22Rv1 (cell line): ENCODE results near the gene TAP2.

Experiments used
- ZFX ChIP-seq: fragments of 450-650 bp; IDR thresholded peaks from 2 replicates; pipeline ENCODE4 v1.6.1; 2017; ENCODE audit warnings: antibody characterized with exemption, borderline replicate concordance
- TF ChIP-seq, protein P1 (sequence below): fragments of 450-650 bp; IDR thresholded peaks from 2 replicates; pipeline ENCODE4 v1.5.1; 2017; ENCODE audit warnings: mild to moderate bottlenecking

GRCh38 chr6:32818867-32819266, 19.7 kb downstream of the TAP2 start:
- TF ChIP-seq, protein P1, sequence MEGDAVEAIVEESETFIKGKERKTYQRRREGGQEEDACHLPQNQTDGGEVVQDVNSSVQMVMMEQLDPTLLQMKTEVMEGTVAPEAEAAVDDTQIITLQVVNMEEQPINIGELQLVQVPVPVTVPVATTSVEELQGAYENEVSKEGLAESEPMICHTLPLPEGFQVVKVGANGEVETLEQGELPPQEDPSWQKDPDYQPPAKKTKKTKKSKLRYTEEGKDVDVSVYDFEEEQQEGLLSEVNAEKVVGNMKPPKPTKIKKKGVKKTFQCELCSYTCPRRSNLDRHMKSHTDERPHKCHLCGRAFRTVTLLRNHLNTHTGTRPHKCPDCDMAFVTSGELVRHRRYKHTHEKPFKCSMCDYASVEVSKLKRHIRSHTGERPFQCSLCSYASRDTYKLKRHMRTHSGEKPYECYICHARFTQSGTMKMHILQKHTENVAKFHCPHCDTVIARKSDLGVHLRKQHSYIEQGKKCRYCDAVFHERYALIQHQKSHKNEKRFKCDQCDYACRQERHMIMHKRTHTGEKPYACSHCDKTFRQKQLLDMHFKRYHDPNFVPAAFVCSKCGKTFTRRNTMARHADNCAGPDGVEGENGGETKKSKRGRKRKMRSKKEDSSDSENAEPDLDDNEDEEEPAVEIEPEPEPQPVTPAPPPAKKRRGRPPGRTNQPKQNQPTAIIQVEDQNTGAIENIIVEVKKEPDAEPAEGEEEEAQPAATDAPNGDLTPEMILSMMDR, result no peak
- no peak for TF ChIP-seq ZFX
